HG02973 (cell line): ENCODE results near the gene GABPB2.

Source experiments
- ATAC-seq: cut with Tn5 transposase; IDR thresholded peaks from one replicate; pipeline ENCODE4 v1.9.1; 2021; ENCODE audit warnings: moderate library complexity; ENCODE audit not compliant: unreplicated experiment

GABPB2 gene

GRCh38 chr1:151131701-151132334, 61.3 kb downstream of the GABPB2 start:
- no peak for ATAC-seq

GRCh38 chr1:151132335-151133017, 61.9 kb downstream of the GABPB2 start:
- ATAC-seq, result no peak

- ATAC-seq, result no peak
These were observed 62.7 kb downstream of the GABPB2 start for GRCh38 chr1:151133018-151133806.

- ATAC-seq, result no peak
These were observed 63.8 kb downstream of the GABPB2 start for GRCh38 chr1:151134396-151134795.

DNA sequence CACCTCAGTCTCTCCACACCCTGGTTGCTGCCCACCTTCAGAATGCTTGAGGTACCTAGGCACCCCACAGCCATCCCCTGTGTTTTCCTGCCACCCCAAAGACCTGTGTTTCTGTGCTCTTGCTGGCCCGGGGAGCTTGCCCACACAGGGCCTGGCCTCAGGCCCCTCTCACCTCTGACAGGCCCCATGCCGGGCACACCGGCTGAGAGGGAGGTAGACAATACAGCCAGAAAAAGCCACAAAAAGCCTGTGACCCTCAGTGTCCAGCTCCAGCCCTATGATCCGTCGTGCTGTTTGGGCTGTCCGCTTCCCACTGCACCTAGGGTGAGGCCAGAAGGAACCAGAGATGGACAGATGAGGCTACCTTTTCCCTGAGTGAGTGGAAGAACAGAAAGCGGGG, 64.4 kb downstream of the GABPB2 start:
- no peak for ATAC-seq

GRCh38 chr1:151135433-151136385, 65.1 kb downstream of the GABPB2 start:
- ATAC-seq, result no peak

DNA sequence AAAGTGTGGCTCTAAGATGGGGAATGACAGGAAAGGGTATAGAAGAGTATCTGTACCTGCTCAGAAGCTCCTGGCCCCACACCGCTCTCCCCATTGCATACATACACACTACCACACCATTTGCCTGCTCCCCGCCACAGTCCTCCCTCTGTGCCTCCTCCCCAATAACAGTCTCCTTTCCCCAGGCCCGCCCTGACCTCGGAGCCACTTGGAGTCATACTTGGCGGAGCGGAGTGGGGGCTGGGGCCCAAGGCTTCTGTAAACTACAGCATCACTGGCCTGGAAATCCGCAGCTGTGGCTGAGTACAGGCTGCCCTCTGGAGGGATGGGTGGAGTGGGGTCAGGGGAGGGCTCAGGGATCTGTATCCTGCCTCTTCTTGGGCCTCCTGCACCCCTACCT, 67.2 kb downstream of the GABPB2 start:
- ATAC-seq, result no peak

GRCh38 chr1:151142411-151143056, 72.0 kb downstream of the GABPB2 start:
- ATAC-seq, result no peak

GRCh38 chr1:151143057-151143435, 72.5 kb downstream of the GABPB2 start:
- ATAC-seq, result no peak

DNA sequence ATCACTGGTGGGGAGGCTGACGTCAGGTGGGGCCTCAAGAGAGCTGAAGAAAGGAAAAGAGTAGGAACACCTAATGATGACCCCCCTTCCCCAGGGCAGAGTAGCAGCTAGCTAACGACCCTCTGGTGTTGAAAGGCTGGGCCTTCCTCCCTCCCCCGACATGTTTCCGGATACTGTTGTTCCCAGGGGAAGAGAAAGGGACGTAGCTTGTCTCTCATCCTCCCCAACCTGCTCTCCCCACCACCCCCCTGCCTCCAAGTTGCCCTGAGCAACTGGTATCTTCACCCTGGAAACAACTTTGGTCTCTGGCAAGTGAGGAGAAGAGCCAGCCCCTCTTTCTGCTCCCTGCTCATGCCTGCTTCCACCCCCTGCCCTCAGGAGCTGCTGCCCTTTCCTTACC, 73.4 kb downstream of the GABPB2 start:
- ATAC-seq, result no peak

- ATAC-seq, result no peak
These were observed 74.1 kb downstream of the GABPB2 start for GRCh38 chr1:151144474-151145303.

DNA sequence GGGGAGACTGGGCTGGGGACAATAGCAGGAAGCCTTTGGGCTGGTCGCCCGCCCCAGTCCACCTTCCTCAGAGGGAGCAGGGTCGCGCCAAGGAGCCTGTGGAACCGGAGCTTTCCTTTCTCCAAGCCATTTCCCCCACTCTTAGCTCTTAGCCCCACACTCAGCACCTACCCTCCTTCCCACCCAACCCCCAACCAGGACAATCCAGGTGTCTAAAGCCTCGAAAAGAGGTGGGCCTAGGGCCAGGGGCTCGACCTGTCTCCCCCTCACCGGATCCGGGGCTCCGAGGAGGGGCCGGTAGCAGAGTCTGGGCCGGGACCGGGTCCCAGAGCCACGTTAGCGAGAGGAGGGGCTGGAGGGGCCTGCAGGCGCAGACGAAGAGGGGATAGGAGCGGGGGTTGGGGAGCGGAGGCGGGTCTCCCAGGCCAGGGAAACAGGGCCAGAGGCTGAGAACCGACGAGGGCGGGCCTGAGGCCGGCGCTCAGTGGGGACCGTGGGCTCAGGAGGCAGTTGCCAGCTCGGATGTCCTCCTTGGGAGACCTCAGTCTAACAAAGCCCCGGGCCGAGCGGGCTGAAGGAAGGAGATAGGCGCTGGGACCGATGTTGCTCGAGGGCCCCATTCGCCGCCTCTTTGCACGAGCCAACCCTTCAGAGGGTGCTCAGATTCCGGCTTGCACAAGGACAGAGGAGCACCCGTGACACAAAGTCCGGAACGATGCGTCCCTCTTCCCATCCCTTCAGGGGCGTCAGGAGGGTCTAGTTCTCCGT, 74.9 kb downstream of the GABPB2 start:
- no peak for ATAC-seq

- ATAC-seq, result no peak
These were observed 75.5 kb downstream of the GABPB2 start for GRCh38 chr1:151146072-151146411.

- ATAC-seq, result peak; percentile 96
These were observed 76.0 kb downstream of the GABPB2 start, which contains the start of gene SEMA6C for GRCh38 chr1:151146412-151147131. Gene SEMA6C (minus strand): TSS chr1:151146631. CDS start chr1:151142621, 4,010 bp downstream.

GRCh38 chr1:151147132-151147503, 76.6 kb downstream of the GABPB2 start:
- no peak for ATAC-seq

DNA sequence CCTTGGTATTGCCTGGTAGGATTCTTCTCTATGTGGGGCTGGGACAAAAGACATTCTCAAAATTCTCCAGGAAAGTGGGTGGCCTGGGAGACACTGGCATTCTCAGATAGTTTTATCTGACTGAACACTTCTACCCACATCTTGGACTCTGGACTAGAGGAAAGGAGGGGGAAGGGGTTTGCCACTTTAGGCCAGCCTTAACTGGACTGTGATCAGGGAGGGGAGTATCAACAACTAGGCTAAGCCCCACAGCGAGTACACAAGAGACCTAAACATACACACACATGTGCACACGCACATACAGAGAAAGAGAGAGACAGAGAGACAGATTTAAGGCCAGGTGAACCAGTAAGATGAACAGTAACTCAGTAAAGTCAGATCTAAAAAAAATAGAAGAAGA, 77.1 kb downstream of the GABPB2 start:
- ATAC-seq, result no peak

DNA sequence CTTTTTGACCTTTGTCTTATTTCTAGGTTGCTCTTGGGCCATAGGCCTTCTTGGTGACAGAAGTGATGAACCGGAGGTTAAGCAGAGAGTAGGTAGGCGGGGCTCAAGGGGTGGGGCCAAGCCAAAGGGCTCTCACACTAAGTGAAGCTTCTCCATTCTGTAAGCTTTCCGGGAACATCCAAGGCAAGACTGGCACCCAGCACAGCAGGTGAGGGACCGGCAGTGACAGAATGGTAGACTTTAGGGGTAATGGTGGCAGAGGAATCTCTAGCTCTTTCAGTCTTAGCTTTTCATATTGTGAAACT, 85.9 kb downstream of the GABPB2 start, which contains the start of gene TNFAIP8L2:
TSS of gene TNFAIP8L2 (plus strand) at position 135 of the 305 bp plus-strand sequence. CDS start 2,049 bp downstream, outside the sequence.
- ATAC-seq, result peak; percentile 64

DNA sequence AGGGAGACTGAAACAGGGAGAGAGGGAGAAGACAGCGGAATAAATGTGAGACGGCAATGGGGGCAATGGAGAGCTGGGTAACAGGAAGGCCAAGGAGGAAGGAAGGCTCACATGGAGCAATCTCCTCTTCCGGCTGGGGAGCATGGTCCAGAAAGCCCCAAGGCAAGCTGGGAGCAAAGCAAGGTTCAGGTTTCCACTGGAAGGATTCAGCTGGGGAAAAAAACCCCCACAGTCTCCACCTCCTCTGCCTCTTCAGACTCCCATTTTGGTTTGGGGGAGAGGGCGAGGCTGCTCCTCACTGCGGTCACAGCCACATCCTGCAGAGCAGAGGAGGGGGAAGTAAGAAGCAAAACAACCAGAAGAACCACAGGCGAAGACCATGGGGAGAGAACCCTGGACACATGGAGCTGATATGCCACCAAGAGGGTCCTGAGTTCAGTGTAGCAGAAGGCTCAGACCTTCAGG, 86.5 kb downstream of the GABPB2 start:
- ATAC-seq, result no peak
